Right hindlimb (tissue), 1 donor: ENCODE data around the gene MROH2A.
"Not testable (repeated sequence)": the region's sequence is repeated elsewhere in the genome, so short reads cannot be mapped to it uniquely, and the experiment has no call there.

Source experiments
- DNase-seq: peaks from one replicate; pipeline ENCODE4 v3.0.0-alpha.2; 2018

The MROH2A gene, protein sequence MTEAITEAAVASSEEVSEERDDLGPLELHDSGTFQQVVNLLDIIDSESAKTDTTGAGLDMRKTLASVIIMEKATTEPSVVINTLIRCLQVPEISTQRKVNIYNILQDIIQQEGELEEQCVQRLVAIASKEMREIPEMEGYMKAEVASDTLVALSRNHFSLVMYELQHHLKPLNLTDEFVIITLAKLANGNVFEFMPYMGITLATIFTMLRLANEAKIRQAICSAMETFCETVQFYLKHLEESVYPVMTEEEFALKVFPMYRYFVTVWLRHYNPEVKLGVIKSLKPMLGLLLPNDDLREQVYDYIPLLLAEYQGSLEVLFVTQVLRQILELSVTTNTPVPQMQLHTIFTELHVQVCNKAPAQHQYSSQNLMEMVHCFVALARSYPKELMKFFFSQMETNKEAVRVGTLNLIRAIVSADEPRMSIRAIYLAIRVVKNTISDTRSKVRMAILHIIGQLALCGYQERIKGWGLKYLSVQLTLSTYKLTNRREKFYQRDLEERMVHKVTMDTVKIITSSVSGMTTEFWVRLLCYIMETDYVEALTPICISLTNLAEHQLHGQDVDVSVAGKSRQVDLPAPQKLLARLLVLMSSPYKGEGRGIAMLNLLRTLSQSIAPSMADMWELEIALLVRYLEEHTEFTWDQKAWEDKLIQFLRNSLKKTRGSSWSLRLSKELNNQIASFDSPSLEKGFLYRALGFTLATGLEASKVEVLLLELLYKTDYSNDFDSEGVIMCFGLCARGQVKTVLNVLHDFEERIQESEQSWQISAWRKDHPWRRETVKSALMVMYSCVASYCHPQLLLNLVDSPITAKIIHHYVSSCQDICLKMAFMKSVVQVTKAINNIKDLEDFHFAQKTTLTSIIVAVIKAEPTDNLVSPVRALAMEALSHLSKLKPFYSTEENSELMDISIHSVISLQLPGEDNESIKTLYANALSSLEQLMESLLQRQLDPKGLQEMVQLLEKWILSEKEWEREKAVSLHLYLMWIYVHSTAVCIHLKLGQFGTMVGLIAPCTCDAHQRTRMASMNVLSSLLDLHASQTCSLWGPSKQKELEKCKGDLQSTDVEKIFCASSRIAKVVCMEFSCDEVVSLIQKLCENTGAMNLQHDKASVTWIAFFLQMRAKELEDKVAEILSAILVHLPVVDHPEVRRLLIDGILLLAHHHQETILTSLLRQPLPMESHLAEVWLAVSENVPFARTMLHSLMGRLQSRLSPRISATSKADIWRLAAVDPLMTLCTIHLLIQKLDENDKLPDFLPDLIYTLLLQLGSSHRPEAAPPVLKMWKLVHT (N-terminal part only)

DNA sequence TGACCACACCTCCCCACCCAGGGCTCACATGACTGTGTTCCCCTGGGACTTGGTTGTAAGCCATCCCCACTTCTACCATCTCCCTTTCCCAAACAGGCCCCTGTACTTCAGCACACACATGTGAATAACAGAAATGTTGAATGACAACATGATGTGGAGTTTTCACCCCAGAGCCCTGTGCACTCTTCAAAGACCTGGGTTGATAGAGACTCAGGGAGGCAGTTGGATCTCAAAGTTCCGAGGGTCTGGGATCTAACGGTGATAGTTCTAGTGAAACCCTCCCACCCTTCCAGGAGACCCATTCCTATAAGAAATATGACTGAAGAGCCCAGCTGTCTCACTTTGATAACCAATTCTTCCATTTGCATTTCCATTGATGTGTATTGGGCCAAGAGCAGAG lies at the start of gene MROH2A:
Gene MROH2A, plus strand, starts transcription at position 301 of the 400 bp plus-strand sequence. CDS start 1,029 bp downstream, outside the sequence.
- no peak for DNase-seq

DNA sequence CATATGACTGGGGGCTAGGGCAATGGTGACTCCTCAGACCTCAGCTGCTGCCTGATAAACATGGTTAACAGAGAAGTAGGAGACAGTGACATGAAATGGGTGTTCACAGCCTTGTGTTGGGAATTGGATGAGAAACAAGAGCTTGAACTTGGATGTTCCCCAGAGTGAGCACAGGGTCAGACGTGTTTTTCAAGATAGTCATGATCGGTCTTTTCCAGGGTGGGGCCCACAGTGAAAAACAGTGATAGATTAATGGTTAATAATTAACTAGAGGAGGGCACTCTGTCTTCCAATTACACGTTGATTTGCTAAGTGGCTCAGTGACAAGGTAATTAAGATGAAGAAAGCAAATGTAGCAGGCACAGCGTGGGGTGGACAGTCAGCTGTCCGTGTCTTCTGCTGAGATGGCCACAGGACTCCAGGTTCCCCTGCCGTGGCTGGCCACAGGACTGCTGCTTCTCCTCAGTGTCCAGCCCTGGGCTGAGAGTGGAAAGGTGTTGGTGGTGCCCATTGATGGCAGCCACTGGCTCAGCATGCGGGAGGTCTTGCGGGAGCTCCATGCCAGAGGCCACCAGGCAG lies 49.3 kb upstream of the MROH2A start, which contains the start of gene UGT1A3:
Gene UGT1A3, plus strand, starts transcription at position 320 of the 579 bp plus-strand sequence. Its CDS starts 85 bp downstream, at position 405.
- DNase-seq, result no peak

DNA sequence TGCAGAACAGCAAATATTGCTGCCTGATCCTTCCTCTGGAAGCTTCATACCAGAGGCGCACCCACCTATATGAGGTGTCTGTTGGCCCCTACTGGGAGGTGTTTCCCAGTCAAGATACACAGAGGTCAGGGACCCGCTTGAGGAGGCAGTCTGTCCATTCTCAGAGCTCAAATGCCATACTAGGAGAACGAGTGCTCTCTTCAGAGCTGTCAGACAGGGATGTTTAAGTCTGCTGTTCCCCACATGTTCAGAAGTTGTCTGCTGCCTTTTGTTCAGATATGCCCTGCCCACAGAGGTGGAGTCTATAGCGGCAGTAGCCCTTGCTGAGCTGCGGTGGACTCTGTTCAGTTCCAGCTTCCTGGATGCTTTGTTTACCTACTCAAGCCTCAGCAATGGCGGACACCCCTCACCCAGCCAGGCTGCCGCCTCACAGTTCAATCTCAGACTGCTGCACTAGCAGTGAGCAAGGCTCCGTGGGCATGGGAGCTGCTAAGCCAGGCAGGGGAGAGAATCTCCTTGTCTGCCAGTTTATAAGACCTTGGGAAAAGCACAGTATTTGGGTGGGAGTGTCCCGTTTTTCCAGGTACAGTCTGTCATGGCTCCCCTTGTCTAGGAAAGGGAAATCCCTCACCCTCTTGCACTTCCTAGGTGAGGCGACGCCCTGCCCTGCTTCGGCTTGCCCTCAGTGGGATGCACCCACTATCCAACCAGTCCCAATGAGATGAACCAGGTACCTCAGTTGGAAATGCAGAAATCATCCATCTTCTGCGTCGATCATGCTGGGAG lies 41.1 kb upstream of the MROH2A start:
- not testable (repeated sequence) for DNase-seq

DNA sequence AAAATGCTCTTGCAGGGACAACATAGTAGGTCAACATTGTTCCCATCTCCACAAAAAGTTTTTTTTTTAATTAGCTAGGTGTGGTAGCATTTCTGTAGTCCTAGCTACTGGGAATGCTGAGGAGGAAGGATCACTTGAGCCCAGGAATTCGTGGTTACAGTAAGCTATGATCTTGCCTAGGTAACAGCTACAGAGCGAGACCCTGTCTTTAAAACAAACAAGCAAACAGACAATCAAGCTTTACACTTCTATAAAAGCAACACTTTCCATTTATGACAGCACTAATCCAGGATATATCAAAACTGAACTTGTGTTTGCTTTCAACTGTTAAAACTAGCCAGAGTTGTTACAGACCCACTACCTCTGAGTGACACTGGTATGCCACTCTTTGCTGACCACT lies 37.3 kb upstream of the MROH2A start:
- DNase-seq, result no peak

DNA sequence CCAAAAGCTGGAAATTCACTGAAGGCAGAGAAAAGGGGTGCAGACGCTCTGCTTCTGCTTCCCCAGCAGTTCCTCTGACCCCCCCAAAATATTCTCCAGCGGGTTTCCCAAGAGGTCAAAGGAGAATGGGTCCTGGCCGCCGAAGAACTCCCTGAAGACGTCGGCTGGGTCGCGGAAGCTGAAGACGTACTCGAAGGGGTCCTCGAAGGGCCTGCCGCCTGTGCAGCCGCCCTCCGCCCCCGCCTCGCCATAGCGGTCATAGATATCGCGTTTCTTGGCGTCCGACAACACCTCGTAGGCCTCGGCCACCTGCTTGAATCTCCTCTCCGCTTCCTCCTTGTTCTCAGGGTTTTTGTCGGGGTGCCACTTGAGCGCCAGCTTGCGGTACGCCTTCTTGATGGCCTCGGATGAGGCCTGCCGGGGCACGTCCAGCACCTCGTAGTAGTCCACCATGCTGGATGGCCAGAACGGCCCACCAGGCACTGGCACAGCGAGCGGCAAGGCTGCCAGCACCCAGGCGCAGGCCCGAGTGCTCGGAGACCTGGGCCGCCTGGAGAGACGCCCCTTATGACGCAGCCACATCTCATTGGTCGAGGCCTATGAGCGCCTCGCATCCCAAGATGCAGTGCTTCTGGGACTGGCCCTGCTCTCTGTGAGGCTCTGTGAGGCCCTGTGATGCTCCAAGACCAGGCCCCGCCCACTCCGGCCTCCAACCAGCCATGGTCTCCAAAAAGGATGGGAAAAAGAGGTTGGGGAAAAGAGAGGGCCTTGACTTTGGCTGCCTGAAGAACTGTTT lies 34.5 kb upstream of the MROH2A start:
- no peak for DNase-seq

DNA sequence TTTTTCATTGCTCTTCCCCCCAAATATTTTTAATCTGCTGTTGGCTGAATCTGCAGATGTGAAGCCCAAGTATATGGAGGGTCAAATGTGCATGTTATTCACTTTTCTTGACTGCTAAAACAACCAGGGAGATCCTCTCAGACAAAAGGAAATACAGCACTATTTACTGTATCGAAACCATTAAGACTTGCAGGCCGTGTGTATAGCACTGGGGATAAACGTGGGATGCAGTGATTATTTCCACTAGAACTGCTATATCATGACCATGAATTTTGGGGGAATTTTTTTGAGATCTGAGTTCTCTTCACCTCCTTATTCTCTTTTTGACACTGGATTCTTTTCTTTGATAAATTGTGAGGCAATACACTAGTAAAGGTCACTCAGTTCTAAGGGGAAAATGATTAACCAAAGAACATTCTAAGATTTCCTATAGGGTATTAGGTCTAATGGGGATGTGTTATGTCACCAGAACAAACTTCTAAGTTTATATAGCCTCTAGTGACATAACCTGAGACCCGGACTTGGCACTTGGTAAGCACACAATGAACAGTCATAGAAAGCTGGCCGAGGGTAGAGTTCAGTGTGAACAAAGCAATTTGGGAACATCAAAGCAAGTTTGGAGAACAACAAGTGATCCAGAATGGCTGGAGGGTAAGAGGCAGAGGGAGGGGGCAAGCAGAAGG lies 32.9 kb upstream of the MROH2A start:
- no peak for DNase-seq

DNA sequence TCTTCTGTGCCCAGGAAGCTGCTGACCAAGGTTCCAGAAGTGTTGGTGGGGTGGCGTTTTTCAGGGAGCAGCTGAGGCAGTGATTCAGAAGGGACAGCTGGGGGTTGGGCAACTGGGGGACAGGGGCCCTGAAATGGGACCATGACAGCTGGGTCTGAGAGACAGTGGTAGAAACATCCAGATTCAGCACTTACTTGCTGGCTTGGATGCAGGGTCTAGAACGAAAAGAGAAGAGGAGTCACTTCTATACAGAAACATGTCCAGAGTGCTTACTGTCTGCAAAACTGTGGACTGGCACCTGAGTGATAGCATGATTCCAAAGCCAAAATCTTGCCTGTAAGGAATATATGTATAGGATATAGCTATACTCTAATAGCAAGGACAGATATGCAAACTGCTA lies 32.3 kb upstream of the MROH2A start:
- not testable (repeated sequence) for DNase-seq

DNA sequence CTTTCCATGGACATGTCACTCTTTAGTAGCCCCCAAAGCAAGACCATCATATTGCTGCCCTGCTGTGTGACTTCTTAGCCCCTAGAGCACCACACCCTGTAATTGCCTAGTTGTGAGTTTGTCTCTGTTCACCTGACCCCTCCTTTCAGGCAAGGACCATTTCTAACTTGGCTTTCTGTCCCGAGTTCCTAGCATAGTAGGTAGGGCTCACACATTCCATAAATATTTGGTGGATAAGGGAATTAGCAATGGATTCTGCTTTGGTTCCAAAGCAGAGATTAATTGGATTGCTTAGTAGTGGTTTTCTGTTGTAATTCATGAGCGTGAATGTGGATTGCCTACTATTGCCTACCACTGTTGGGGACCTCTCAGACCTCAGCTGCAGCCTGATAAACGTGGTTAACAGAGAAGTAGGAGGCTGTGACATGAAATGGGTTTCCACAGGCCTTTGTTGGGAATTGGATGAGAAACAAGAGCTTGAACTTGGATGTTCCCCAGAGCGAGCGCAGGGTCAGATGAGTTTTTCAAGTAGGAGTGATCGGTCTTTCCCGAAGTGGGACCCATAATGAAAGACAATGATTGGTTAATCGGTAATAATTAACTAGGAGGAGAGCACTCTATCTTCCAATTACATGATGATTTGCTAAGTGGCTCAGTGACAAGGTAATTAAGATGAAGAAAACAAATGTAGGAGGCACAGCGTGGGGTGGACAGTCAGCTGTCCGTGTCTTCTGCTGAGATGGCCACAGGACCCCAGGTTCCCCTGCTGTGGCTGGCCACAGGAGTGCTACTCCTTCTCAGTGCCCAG lies 31.5 kb upstream of the MROH2A start:
- DNase-seq, result no peak

DNA sequence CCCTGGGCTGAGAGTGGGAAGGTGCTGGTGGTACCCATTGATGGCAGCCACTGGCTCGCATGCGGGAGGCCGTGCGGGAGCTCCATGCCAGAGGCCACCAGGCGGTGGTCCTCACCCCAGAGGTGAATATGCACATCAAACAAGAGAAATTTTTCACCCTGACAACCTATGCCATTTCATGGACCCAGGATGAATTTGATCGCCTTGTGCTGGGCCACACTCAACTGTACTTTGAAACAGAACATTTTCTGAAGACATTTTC lies 30.9 kb upstream of the MROH2A start:
- no peak for DNase-seq

DNA sequence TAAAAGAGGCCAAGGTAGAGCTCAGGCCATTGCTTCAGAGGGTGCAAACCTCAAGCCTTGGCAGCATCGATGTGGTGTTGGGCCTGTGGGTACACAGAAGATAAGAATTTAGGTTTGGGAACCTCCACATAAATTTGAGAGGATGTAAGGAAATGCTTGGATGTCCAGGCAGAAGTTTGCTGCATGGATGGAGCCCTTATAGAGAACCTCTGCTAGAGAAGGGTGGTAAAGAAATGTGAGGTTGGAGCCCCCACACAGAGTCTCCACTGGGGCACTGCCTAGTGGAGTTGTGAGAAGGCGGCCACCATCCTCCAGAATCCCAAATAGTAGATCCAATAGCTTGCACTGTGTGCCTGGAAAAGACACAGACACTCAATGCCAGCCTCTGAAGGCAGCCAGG lies 27.4 kb upstream of the MROH2A start:
- DNase-seq, result not testable (repeated sequence)

DNA sequence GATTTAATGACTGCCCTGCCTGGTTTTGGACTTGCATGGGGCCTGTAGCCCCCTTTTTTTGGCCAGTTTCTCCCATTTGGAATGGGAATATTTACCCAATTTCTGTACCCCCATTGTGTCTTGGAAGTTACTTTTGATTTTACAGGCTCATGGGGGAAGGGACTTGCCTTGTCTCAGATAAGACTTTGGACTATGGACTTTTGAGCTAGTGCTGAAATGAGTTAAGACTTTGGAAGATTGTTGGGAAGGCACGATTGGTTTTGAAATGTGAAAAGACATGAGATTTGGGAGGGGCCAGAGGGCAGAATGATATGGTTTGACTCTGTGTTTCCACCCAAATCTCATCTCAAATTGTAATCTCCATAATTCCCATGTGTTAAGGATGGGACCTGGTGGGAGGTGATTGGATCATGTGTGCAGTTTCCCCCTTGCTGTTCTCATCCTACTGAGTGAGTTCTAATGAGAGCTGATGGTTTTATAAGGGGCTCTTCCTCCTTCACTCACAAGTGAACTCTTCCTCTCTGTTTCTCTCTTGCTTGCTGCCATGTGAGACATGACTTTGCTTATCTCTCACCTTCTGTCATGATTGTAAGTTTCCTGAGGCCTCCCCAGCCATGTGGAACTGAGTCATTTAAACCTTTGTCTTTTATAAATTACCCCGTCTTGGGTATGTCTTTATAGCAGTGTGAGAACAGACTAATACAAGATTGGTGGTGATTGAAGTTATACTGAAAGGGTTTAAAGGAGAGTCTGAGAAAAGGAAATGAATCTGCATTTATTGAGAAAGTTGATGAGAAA lies 26.7 kb upstream of the MROH2A start:
- not testable (repeated sequence) for DNase-seq

DNA sequence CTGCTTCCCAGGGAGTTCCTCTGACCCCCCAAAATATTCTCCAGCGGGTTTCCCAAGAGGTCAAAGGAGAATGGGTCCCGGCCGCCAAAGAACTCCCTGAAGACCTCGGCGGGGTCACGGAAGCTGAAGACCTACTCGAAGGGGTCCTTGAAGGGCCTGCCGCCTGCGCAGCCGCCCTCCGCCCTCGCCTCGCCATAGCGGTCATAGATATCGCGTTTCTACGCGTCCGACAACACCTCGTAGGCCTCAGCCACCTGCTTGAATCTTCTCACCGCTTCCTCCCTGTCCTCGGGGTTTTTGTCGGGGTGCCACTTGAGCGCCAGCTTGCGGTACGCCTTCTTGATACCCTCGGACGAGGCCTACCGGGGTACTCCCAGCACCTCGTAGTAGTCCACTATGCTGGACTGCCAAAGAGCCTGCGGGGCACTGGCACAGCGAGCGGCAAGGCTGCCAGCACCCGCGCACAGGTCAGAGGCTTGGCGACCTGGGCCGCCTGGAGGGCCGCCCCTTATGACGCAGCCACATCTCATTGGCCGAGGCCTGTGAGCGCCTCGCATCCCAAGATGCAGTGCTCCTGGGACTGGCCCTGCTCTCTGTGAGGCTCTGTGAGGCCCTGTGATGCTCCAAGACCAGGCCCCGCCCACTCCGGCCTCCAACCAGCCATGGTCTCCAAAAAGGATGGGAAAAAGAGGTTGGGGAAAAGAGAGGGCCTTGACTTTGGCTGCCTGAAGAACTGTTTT lies 23.1 kb upstream of the MROH2A start:
- no peak for DNase-seq

DNA sequence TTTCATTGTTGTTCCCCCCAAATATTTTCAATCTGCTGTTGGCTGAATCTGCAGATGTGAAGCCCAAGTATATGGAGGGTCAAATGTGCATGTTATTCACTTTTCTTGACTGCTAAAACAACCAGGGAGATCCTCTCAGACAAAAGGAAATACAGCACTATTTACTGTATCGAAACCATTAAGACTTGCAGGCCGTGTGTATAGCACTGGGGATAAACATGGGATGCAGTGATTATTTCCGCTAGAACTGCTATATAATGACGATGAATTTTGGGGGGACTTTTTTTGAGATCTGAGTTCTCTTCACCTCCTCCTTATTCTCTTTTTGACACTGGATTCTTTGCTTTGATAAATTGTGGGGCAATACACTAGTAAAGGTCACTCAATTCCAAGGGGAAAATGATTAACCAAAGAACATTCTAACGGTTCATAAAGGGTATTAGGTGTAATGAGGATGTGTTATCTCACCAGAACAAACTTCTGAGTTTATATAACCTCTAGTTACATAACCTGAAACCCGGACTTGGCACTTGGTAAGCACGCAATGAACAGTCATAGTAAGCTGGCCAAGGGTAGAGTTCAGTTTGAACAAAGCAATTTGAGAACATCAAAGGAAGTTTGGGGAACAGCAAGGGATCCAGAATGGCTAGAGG lies 21.6 kb upstream of the MROH2A start:
- no peak for DNase-seq

DNA sequence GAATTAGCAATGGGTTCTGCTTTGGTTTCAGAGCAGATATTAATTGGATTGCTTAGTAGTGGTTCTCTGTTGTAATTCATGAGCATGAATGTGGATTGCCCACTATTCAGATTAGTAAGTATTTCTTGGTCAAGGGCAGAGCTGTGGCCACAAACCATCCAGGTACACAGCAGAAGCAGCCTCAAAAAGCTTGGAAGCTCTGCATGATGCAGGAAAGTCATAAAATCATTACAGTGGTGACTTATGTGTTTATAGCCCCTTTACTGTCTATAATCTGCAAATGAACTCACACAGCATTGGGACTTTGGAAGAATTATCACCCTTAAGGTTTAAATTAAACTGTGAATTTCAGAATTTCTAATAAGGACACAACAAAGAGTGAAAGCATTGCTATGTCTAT lies 20.0 kb upstream of the MROH2A start:
- no peak for DNase-seq

DNA sequence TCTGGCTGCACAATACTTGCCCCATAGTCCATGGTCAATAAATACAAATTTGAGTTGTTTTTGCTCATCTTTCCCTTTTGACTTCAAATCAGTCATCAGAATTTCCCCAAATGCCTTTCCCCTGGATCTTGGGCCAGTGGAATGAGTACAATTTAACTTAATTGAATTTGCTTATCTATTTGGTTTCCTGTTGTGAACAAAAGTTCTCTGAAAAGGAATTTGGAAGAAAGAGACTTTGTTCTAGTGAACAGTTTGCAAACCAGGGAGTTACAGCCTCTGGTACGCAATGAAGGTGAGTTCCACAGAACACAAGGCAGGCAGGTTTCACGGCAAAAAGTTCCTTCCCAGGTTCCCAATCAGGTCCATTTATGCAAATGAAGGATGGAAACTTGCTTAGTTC lies 19.3 kb upstream of the MROH2A start:
- DNase-seq, result no peak

DNA sequence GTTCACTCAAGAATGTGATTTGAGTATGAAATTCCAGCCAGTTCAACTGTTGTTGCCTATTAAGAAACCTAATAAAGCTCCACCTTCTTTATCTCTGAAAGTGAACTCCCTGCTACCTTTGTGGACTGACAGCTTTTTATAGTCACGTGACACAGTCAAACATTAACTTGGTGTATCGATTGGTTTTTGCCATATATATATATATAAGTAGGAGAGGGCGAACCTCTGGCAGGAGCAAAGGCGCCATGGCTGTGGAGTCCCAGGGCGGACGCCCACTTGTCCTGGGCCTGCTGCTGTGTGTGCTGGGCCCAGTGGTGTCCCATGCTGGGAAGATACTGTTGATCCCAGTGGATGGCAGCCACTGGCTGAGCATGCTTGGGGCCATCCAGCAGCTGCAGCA lies 18.1 kb upstream of the MROH2A start, which contains the start of gene UGT1A1:
Gene UGT1A1, plus strand, starts transcription at position 228 of the 400 bp plus-strand sequence. Its CDS starts 18 bp downstream, at position 246.
- DNase-seq, result no peak
